Sciatic nerve (tissue), 2 donors: ENCODE data around the gene PCOLCE2. TPM values are rescaled to one million over a fixed set of nuclear protein-coding genes. Genes with fewer than 3 reads are reported as not detected.

ENCODE experiments used
- ATAC-seq: fragments of 200-7000 bp; cut with Tn5 transposase; one replicate; pipeline ENCODE4 v1.9.1; 2020; ENCODE audit warnings: mild to moderate bottlenecking, moderate library complexity
- DNase-seq: peaks from one replicate; pipeline ENCODE4 v3.0.0-alpha.2; 2020; ENCODE audit warnings: low spot score
- intact Hi-C: fragments of 100-400 bp; cut with DNase I; formaldehyde crosslinking; loops from one replicate; pipeline ENCODE4 v1.14.2; 2022
- total RNA-seq: library from RNA; stranded (reverse); fragmentation: NEBNext Ultra II Directional; extraction: Animal tissue kit (Norgen Biotek cat#: 25700); gene quantifications from one replicate; pipeline ENCODE4 v1.2.1, GENCODE V29; 2021
- donor health status: DM: no; HTN: no; CAD: no.
- donor health status: DM: no; HTN: no; CAD: no.

PCOLCE2 gene
- total RNA-seq, 1 donor from 2014 or later, result 22.6 TPM

GRCh38 chr3:142768338-142768737 lies 120.5 kb downstream of the PCOLCE2 start:
- DNase-seq, result no peak
- intact Hi-C loops, result no loop called here
- ATAC-seq, result no peak

Other genes with a start within 250 kb of the PCOLCE2 start
- 30.4 TPM for gene TRPC1, start 165.0 kb downstream of the PCOLCE2 start, total RNA-seq
- gene PAQR9, start 74.6 kb upstream of the PCOLCE2 start, total RNA-seq, result 0.13 TPM
- 125 TPM for gene U2SURP, start 112.5 kb upstream of the PCOLCE2 start, total RNA-seq
- gene CHST2, start 230.7 kb upstream of the PCOLCE2 start, total RNA-seq, result 37.1 TPM